Thymus (tissue), 11 donors: ENCODE data around the gene KRTAP4-1. TPM values are rescaled to one million over a fixed set of nuclear protein-coding genes. Genes with fewer than 3 reads are reported as not detected.
"Not testable (repeated sequence)": the region's sequence is repeated elsewhere in the genome, so short reads cannot be mapped to it uniquely, and the experiment has no call there.

ENCODE experiments used
- DNase-seq, 9 donors: peaks; one replicate each; pipeline ENCODE4 v3.0.0-alpha.2; 2013; ENCODE audit warnings: low spot score in 9 of 9, low read depth in 6 of 9, missing footprints in 1 of 9
- H3K27ac ChIP-seq, 2 donors: one replicate each; pipeline ENCODE4 v1.5.1; 2013; ENCODE audit warnings: control low read depth in 1 of 2, low read depth in 1 of 2, low read length in 1 of 2, mild to moderate bottlenecking in 1 of 2, moderate library complexity in 1 of 2
- H3K27me3 ChIP-seq, 2 donors: one replicate each; pipeline ENCODE4 v1.5.1; 2013; ENCODE audit warnings: low read length in 1 of 2; ENCODE audit not compliant: control insufficient read depth in 2 of 2, insufficient read depth in 1 of 2
- H3K36me3 ChIP-seq, 2 donors: one replicate each; pipeline ENCODE4 v1.5.1; 2013; ENCODE audit warnings: low read length in 1 of 2, mild to moderate bottlenecking in 1 of 2, moderate library complexity in 1 of 2; ENCODE audit not compliant: control insufficient read depth in 2 of 2, insufficient read depth in 2 of 2
- H3K4me1 ChIP-seq, 2 donors: one replicate each; pipeline ENCODE4 v1.5.1; 2013; ENCODE audit warnings: low read length in 2 of 2; ENCODE audit not compliant: control insufficient read depth in 2 of 2, insufficient read depth in 2 of 2
- H3K4me3 ChIP-seq, 2 donors: one replicate each; pipeline ENCODE4 v1.5.1; 2013; ENCODE audit warnings: low read length in 2 of 2, control low read depth in 1 of 2, mild to moderate bottlenecking in 1 of 2
- H3K9me3 ChIP-seq, 2 donors: one replicate each; pipeline ENCODE4 v1.5.1; 2013; ENCODE audit warnings: low read length in 1 of 2, mild to moderate bottlenecking in 1 of 2; ENCODE audit not compliant: control insufficient read depth in 2 of 2, insufficient read depth in 1 of 2
- WGBS: extraction: QIAGEN DNeasy Blood & Tissue Kit; methylation state at CpG from one replicate; pipeline ENCODE4 v1.1.7; 2013; 5-methylcytosine and 5-hydroxymethylcytosine counted together
- polyA plus RNA-seq: library from polyadenylated mRNA; stranded (reverse); fragments of 200-250 nt; gene quantifications from one replicate; pipeline ENCODE4 v1.2.3, GENCODE V29; 2013
- total RNA-seq: library from RNA; stranded (reverse); fragments of 120-200 nt; gene quantifications from one replicate; pipeline ENCODE4 v1.2.4, GENCODE V29; 2013
- donor health status: healthy.

KRTAP4-1 gene
- total and polyA plus RNA-seq, 2 donors, result not detected

- H3K4me3 ChIP-seq, result no peak overlapping the region
- no peak overlapping the region for H3K27ac ChIP-seq
- no peaks in the 10 kb centered on the region for H3K9me3 ChIP-seq
- H3K4me1 ChIP-seq, result no peaks in the 10 kb centered on the region
- 92% methylated on average over 2 of the region's 2 CpGs for WGBS
- DNase-seq, result no peak
- no peaks in the 10 kb centered on the region for H3K27me3 ChIP-seq
- no peaks in the 10 kb centered on the region for H3K36me3 ChIP-seq
These were observed 33.2 kb downstream of the KRTAP4-1 start for GRCh38 chr17:41151525-41151924.

- Histone ChIP-seq H3K4me1 (no peaks in the 10 kb centered on the region), H3K36me3 (no peaks in the 10 kb centered on the region), H3K9me3 (no peaks in the 10 kb centered on the region), H3K27me3 (no peaks in the 10 kb centered on the region), H3K27ac (no peak overlapping the region), H3K4me3 (no peak overlapping the region)
- 93% methylated on average over 4 of the region's 4 CpGs for whole genome bisulfite sequencing
- DNase-seq, result no peak
These were observed 34.7 kb downstream of the KRTAP4-1 start for GRCh38 chr17:41150026-41150425.

DNA sequence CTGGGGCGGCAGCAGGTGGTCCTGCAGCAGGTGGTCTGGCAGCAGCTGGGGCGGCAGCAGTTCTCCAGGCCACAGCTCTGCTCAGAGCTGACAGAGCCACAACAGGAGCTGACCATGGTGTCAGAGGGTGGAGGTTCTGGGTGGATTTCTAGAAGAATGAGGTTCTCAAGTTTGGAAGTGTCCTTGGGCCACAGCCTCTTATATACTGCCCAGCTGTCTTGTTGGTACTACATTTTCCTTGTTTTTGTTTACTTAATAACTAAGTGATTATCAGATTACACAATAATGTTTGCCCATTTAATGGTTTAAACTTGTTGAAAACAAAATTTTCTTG, 35.1 kb downstream of the KRTAP4-1 start, which contains the start of gene KRTAP4-5:
Gene KRTAP4-5 (minus strand): TSS at position 174 of the 334 bp plus-strand sequence. CDS start 58 bp downstream, at position 116.
- WGBS, result 72% methylated on average over 2 of the region's 2 CpGs
- Histone ChIP-seq H3K36me3 (no peaks in the 10 kb centered on the region), H3K4me1 (no peaks in the 10 kb centered on the region), H3K27ac (no peak within 1 kb of the TSS), H3K4me3 (no peak within 1 kb of the TSS), H3K27me3 (no peaks in the 10 kb centered on the region), H3K9me3 (no peaks in the 10 kb centered on the region)
- no peak for DNase-seq

DNA sequence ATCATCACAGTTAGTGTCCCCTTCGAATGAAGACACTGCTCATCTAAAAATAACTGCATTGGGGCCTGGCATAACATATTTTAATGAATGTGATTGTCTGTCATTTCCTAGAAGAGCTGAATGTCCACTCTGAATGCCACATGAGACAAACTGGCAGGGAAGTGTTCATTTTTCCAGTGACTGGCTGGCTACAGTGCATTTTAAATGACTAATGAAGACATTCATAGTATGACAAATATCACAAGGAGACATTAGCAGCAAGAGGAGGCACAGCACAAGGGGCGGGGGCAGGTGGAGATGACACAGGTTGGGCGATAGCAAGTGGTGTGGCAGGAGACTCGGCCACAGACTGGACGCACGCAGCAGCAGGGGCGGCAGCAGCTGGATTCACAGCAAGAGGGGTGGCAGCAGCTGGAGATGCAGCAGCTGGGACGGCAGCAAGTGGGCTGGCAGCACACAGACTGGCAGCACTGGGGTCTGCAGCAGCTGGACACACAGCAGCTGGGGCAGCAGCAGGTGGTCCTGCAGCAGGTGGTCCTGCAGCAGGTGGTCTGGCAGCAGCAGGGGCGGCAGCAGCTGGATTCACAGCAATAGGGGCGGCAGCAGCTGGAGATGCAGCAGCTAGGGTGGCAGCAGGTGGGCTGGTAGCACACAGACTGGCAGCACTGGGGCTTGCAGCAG, 35.6 kb downstream of the KRTAP4-1 start:
- H3K36me3 ChIP-seq, DNase-seq, H3K9me3 ChIP-seq, H3K27ac ChIP-seq, H3K4me3 ChIP-seq, H3K4me1 ChIP-seq, H3K27me3 ChIP-seq: not testable (repeated sequence)
- WGBS, result 95% methylated on average over 10 of the region's 10 CpGs

DNA sequence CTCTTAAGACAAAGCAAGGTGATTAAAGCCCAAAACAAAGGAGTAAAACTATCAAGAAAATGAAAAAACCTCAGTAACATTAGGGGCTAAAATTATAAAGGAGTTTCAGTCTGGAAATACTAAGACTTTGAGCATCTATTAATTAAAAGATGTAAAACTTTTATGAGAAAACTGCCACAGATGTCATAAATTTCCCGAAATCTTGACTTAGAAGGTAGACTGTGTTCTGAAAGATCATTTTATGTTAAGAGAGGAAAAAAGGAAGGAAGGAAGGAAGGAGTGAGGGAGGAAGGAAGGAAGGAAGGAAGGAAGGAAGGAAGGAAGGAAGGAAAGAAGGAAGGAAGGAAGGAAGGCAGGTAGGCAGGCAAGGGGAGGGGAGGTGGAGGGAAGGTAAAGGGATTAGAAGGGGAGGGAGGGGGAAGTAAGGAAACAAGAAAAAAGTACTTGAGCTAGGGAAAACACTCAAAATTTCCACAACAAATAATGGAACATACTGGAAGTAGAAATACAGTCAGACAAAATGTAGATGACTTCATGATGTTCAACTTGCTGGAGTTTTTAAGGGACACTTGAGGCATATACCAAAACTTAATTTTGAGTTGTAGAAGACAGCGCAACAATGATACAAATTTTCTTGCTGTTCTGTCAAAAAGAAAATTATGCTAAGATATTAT, 37.0 kb downstream of the KRTAP4-1 start:
- H3K27ac ChIP-seq, result no peak overlapping the region
- WGBS, result 98% methylated on average over 2 of the region's 2 CpGs
- no peak overlapping the region for H3K4me3 ChIP-seq
- H3K27me3 ChIP-seq, result no peaks in the 10 kb centered on the region
- no peak for DNase-seq
- H3K9me3 ChIP-seq, result no peaks in the 10 kb centered on the region
- H3K4me1 ChIP-seq, result no peaks in the 10 kb centered on the region
- no peaks in the 10 kb centered on the region for H3K36me3 ChIP-seq

DNA sequence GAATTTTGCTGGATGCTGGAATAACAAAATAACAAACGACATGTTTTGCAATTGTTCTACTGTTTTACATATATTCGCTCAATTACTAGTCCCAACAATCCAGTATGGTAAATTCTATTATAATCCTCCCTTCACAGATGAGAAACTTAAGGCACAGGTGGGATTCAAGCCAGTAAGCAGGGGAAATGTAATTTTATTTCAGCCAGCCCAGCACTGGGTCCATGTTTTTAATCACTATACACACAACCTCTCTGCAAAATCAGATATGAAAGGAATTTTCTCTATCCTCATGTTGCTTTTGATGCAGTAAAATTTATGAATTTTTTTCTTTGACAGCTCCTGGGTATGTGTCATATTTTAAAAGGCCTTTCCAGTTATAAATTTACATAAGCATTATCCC, 39.5 kb downstream of the KRTAP4-1 start:
- H3K4me1 ChIP-seq, result no peaks in the 10 kb centered on the region
- WGBS, result 95% methylated on average over 2 of the region's 2 CpGs
- no peak for DNase-seq
- H3K36me3 ChIP-seq, result no peaks in the 10 kb centered on the region
- H3K27me3 ChIP-seq, result no peaks in the 10 kb centered on the region
- H3K4me3 ChIP-seq, result no peak overlapping the region
- H3K27ac ChIP-seq, result no peak overlapping the region
- H3K9me3 ChIP-seq, result peaks cover under 1 to 1% of the 10 kb centered on the region in 2 donors

GRCh38 chr17:41144846-41145245, 39.9 kb downstream of the KRTAP4-1 start:
- Histone ChIP-seq H3K9me3 (peaks cover 2 to 5% of the 10 kb centered on the region in 2 donors), H3K4me3 (no peak overlapping the region), H3K36me3 (no peaks in the 10 kb centered on the region), H3K4me1 (no peaks in the 10 kb centered on the region), H3K27ac (no peak overlapping the region), H3K27me3 (no peaks in the 10 kb centered on the region)
- WGBS, result 97% methylated on average over 1 of the region's 1 CpG
- DNase-seq, result no peak

DNA sequence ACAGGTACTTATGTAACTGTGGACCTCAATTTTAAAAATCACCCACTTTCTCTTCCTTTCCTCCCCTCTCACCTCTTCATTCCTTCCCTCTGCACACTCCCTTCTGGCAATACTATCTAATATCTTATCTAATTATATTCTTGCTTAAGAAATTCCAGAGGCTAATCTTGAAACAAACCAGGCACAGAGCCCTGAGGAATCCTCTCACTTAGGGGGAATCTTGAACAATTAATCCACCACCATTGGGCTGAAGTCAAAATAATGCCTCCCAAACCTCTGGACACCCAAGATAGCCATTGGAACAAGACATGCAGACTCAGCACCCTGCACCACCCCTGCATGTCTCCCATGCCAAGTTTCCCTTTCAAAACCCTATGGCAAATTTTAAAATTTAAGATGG, 43.4 kb downstream of the KRTAP4-1 start:
- no peak for DNase-seq

GRCh38 chr17:41140360-41141131, 44.2 kb downstream of the KRTAP4-1 start, which contains the start of gene KRTAP4-6:
Gene KRTAP4-6 (minus strand): TSS chr17:41140544. CDS start chr17:41140487, 57 bp downstream.
- no peak within 1 kb of the TSS for H3K4me3 ChIP-seq
- 92% methylated on average over 6 of the region's 6 CpGs for WGBS
- H3K27me3 ChIP-seq, result no peaks in the 10 kb centered on the region
- H3K9me3 ChIP-seq, result peaks cover 2 to 8% of the 10 kb centered on the region in 2 donors
- DNase-seq, result no peak
- no peak within 1 kb of the TSS for H3K27ac ChIP-seq
- H3K4me1 ChIP-seq, result no peaks in the 10 kb centered on the region
- no peaks in the 10 kb centered on the region for H3K36me3 ChIP-seq

More for the DNA sequence above, 43.4 kb downstream of the KRTAP4-1 start:
- Histone ChIP-seq H3K36me3 (no peaks in the 10 kb centered on the region), H3K4me3 (no peak overlapping the region), H3K27me3 (no peaks in the 10 kb centered on the region), H3K27ac (no peak overlapping the region), H3K4me1 (no peaks in the 10 kb centered on the region), H3K9me3 (peaks cover 2 to 8% of the 10 kb centered on the region in 2 donors)
